Fibroblast of upper back skin (primary cell): ENCODE results near the gene MRPL39.
A peak's percentile ranks its signal among the peaks of the same experiment; 100 is the strongest.

Experiments
- DNase-seq: peaks from one replicate; pipeline ENCODE4 v3.0.0-alpha.2; 2013

The MRPL39 gene

DNA sequence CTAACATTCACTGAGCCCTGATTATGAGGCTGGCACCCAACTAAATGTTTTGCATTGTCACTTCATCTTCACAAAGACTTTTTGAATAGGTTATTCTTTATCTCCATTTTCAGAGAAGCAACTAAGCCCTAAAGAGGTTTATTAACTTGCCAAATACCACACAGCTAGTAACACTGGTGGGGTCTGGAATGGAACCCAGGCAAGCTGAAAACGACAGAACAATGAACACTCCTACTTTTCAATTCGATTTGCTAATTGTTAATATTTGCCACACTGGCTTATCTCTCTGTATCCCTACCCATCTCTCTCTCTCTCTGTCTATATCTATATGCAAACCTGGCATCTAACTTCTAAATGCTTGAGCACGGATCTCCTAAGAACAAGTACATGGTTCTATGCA, 40.6 kb downstream of the MRPL39 start:
- DNase-seq = no peak

- no peak for DNase-seq
Observed at GRCh38 chr21:25565272-25566211, 41.7 kb downstream of the MRPL39 start.

DNA sequence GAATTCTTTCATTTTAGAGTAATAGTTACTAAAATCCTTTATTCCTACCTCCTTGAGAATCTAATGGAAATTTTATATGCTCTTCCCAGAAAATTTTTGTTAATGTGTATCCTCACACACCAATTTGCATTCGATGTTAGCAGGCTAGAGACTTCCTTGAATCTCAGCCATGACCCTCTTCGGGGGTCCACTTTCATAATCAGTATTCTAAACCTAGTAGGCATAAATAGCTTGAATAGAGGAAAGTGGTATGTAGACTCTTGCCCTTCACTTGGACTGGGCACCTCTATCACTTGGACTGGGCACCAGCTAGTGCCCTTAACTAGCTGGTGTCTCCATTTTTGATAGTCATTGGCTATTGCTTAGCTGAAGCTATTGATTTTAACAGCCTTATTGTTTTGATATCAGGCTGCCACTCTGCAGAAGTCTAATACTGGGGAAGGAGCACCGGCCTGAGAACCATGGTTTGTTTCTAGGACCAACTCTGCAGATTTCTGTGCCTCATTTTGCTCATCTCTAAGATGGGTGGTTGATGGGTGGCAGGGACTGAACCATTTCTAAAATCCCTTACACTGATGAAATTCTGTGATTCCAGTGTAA, 42.8 kb downstream of the MRPL39 start:
- no peak for DNase-seq

DNA sequence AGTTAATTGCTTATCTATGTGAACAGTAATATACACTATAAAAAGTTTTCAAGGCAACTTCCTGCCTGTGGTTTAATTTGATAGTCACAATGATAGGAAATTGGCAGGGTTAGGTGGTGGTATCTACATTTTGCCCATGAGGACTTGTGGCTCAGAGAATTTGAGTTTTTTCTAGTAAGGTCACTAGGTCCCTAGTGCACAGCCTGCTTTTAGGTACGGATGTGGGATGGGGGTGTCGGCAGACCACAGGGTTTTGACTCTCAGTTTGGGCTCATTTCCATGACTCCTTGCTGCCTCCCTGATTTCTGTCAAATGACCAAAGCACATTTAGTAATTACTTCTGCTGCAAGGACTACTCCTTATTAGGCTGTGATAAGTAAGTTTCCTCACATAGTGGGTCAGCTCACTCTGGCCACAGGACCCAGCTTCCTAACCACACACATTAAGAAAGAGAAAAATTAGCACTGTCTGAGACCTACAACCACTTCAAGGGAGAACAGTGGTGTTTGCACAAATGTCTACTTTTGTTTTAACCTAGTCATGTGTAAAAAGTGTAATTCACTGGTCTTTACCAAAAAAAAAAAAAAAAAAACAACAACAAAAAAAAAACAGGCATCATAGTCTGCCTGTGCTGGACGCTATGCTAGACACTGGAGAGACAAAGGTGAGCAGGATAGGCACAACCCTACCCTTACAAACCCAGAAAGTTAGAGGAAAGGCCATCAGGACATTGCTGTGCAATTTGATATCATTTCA, 43.7 kb downstream of the MRPL39 start:
- DNase-seq = no peak

GRCh38 chr21:25562660-25563059, 44.6 kb downstream of the MRPL39 start:
- no peak for DNase-seq

DNA sequence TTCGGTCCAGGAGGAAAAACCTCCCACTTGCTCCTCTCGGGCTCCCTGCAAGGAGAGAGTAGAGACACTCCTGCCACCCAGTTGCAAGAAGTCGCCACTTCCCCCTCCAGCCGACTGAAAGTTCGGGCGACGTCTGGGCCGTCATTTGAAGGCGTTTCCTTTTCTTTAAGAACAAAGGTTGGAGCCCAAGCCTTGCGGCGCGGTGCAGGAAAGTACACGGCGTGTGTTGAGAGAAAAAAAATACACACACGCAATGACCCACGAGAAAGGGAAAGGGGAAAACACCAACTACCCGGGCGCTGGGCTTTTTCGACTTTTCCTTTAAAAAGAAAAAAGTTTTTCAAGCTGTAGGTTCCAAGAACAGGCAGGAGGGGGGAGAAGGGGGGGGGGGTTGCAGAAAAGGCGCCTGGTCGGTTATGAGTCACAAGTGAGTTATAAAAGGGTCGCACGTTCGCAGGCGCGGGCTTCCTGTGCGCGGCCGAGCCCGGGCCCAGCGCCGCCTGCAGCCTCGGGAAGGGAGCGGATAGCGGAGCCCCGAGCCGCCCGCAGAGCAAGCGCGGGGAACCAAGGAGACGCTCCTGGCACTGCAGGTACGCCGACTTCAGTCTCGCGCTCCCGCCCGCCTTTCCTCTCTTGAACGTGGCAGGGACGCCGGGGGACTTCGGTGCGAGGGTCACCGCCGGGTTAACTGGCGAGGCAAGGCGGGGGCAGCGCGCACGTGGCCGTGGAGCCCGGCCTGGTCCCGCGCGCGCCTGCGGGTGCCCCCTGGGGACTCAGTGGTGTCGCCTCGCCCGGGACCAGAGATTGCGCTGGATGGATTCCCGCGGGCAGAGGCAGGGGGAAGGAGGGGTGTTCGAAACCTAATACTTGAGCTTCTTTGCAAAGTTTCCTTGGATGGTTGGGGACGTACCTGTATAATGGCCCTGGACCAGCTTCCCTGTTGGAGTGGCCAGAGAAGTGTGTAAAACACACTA, 45.3 kb downstream of the MRPL39 start:
- DNase-seq = peak; percentile 85

DNA sequence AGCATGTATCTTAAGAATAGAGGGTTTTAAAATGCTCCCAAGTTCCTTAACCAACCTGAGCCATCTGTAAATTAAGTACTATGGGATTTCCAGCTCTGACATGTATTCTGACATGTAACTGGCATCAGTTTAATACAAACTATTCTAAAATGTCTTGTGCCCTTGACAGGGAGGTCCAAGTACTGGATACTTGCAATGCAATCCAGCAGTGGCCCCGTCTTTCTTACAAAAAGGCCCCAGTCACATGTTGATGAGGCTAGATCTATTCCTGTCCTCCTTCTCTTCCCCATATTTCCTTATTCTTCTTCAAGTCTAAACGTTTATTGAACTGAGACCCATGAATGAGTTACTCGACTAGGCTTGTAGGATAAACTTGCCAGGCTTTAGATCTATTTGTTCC, 46.4 kb downstream of the MRPL39 start:
- no peak for DNase-seq

GRCh38 chr21:25560271-25560685, 47.0 kb downstream of the MRPL39 start:
- no peak for DNase-seq

GRCh38 chr21:25559746-25560145, 47.5 kb downstream of the MRPL39 start:
- DNase-seq = no peak

DNA sequence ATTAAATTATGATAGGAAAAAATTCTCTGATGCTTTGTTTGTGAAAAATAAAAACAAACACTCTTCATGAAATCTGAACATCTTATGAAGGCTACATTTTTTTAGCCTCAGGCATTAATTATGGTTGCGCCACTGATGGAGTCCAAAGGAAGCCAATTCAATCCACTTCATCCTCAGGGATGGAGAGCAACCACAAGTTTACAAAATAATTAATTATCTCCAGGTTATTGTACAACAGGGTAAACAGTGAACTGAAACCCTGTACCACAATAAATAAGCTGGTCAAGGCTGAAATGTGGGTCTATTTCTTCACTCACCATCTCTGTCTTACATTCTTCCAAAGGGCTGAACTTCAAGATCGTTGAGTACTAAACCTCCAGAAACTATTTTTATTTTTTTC, 49.2 kb downstream of the MRPL39 start:
- no peak for DNase-seq

DNA sequence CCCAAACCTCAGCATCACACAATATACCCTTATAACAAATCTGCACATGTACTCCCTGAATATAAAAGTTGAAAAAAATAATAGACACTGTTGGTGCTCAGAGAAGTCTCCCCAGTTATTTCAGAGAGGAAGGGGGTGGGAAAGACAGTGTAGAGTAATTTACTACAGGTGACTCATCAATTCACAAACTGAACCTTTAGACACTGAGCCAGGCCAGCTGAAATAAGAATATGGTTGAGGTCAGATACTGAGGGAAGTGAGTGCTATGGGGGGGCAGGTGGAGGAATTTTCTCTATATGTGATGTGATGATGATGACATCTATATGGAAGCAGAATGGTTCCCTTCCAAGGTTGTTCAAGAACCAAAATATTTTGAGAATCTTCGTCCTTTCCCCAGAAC, 50.1 kb downstream of the MRPL39 start:
- DNase-seq = peak; percentile 65

- DNase-seq = no peak
Observed at GRCh38 chr21:25556091-25556490, 51.2 kb downstream of the MRPL39 start.

GRCh38 chr21:25555492-25555891, 51.8 kb downstream of the MRPL39 start:
- DNase-seq = no peak

DNA sequence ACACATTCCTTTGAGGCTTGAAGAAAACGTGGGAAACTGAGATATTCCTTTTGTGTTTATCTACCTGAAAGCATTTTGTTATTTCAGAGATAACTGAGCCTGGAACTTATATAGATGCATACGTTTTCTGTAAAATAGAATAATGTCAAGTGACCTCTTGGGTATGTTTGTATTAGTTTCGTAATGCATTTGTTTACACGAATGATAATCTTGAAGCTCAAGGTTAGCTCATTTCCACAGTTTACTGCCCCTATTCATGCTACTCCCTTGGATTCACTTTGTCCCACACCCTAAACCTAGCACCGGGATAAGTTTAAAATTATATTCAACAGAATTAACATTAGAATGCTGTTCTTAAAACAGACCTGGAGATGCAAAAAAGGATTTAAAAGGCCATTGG, 54.4 kb downstream of the MRPL39 start:
- DNase-seq = no peak

DNA sequence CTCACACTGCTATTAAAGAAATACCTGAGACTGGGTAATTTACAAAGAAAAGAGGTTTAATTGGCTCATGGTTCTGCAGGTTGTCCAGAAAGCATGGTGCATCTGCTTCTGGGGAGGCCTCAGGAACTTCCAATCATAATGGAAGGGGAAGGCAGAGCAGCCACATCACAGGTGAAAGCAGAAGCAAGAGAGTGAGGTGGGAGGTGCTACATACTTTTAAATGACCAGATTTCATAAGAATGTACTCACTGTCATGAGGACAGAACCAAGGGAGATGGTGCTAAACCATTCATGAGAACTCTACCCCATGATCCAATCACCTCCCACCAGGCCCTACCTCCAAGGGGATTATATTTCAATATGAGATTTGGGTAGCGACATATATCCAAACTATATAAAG, 55.7 kb downstream of the MRPL39 start:
- no peak for DNase-seq

- no peak for DNase-seq
Observed at GRCh38 chr21:25550352-25551120, 56.7 kb downstream of the MRPL39 start.

DNA sequence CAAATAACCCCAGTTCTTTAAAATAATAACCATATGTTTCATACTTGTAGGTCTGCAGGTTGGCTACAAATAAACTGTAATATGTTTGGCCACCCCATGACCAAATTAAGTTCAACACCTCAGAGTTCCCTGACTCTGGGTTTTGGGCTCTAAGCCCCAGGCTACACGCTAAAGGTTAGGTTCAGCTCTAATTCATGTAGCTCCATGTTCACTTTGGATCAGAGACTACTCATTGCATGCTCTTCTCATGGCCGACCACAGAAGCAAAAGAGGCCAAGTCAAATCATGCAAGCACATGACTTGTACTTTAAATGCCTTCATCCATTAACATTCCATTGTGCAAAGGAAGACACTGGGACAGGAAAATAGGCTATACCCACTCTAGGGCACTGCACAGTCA, 66.2 kb downstream of the MRPL39 start:
- DNase-seq = no peak

DNA sequence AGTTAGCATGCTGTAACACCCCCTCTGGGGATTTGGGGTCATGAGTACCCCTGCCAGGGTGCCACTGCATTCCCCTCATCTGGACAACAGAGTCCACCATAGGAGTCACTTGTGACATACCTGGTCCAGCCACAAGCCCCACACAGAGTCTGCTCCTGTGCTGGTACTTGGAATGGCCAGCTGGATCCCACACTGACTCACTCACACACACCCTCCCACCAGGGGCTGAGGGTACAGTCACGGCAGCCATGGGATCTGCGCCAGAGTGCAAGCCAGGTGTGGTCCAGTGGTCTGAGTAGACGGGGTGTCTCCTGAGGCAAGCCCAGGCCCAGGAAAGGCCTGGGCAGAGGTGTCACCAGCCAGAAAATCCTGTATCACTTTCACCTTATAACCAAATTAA, 67.7 kb downstream of the MRPL39 start:
- DNase-seq = no peak

GRCh38 chr21:25537174-25537573, 70.1 kb downstream of the MRPL39 start:
- no peak for DNase-seq

GRCh38 chr21:25536752-25537151, 70.5 kb downstream of the MRPL39 start:
- no peak for DNase-seq

DNA sequence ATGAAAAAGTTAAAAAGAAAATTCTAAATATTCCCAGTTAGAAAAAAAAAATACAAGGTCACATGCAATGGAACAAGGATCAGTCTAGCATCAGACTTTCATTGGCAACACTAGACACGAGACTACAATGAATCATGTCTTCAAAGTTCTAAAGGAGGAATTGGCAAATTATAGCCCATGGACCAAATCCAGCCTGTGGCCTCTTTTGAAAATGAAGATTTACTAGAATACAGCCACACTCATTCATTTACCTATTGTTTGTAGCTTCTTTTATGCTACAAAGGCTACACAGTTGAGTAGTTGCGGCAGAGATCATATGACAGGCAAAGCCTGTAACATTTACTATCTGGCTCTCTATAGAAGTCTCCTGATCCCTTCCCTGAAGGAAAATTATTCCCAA, 71.4 kb downstream of the MRPL39 start:
- peak; percentile 6 for DNase-seq
